ENCODE measurements around the gene ESPN. TPM values are rescaled to one million over a fixed set of nuclear protein-coding genes. Genes with fewer than 3 reads are reported as not detected.

The ESPN gene
- total RNA-seq, 2 experiments from 2014 or later, result not detected

GRCh38 chr1:6464514-6464836 lies 39.9 kb downstream of the ESPN start:
- POLR2A ChIA-PET, result interaction anchor here (0.6 kb wide), 1 partner anchor 84 kb away, joined by 4 read pairs; no protein-coding TSS in a partner anchor
- no peak overlapping the region for H3K4me3 ChIP-seq (ENCODE audit: low read depth, low read length, poor library complexity, severe bottlenecking)

GRCh38 chr1:6464915-6465314 lies 40.3 kb downstream of the ESPN start:
- no TSS peak for BruUV-seq (replicated peaks)
- TF ChIP-seq CTCF (conservative IDR thresholded peaks at IDR 0.05; ENCODE audit: low read length), result no peak
- TF ChIP-seq EZH2phosphoT487 (IDR thresholded peaks at IDR 0.05; ENCODE audit: borderline replicate concordance, low read depth, low read length), result no peak
- Histone ChIP-seq H3K36me3 (ENCODE audit: insufficient read depth, low read length) (no peaks in the 10 kb centered on the region), H3K27ac (ENCODE audit: low read depth, low read length, poor library complexity, severe bottlenecking) (no peak overlapping the region), H3K79me2 (ENCODE audit: insufficient read depth, low read depth, low read length) (no peaks in the 10 kb centered on the region), H4K20me1 (ENCODE audit: insufficient read depth, low read length) (no peaks in the 10 kb centered on the region), H3K9me2 (ENCODE audit: insufficient read depth, low read length) (no peaks in the 10 kb centered on the region), H3K4me2 (ENCODE audit: low read length) (no peak overlapping the region), H3K4me3 (ENCODE audit: low read depth, low read length, poor library complexity, severe bottlenecking) (no peak overlapping the region), H3K9me3 (ENCODE audit: low read length) (no peaks in the 10 kb centered on the region), H3K4me1 (ENCODE audit: insufficient read depth, low read length, poor library complexity, severe bottlenecking) (no peaks in the 10 kb centered on the region), H2AFZ (ENCODE audit: low read length) (no peak overlapping the region)
- POLR2A ChIA-PET, result no interaction called here
- intact Hi-C loops (cut with micrococcal nuclease; ENCODE audit: unreplicated experiment), result no loop called here
- CTCF ChIA-PET (ENCODE audit: unreplicated experiment), result no interaction called here
- no peak for DNase-seq (ENCODE audit: low spot score)

More at GRCh38 chr1:6464514-6464836, 39.9 kb downstream of the ESPN start:
- no TSS peak for BruUV-seq (replicated peaks)
- no peaks in the 10 kb centered on the region for H4K20me1 ChIP-seq (ENCODE audit: insufficient read depth, low read length)
- no peak for DNase-seq (ENCODE audit: low spot score)
- CTCF ChIA-PET (ENCODE audit: unreplicated experiment), result no interaction called here
- no peaks in the 10 kb centered on the region for H3K9me3 ChIP-seq (ENCODE audit: low read length)
- no peak overlapping the region for H3K27ac ChIP-seq (ENCODE audit: low read depth, low read length, poor library complexity, severe bottlenecking)
- no peaks in the 10 kb centered on the region for H3K79me2 ChIP-seq (ENCODE audit: insufficient read depth, low read depth, low read length)
- no peak for TF ChIP-seq CTCF (conservative IDR thresholded peaks at IDR 0.05; ENCODE audit: low read length)
- no peak for TF ChIP-seq EZH2phosphoT487 (IDR thresholded peaks at IDR 0.05; ENCODE audit: borderline replicate concordance, low read depth, low read length)
- no peaks in the 10 kb centered on the region for H3K9me2 ChIP-seq (ENCODE audit: insufficient read depth, low read length)
- H3K36me3 ChIP-seq (ENCODE audit: insufficient read depth, low read length), result no peaks in the 10 kb centered on the region
- H2AFZ ChIP-seq (ENCODE audit: low read length), result no peak overlapping the region
- no peak overlapping the region for H3K4me2 ChIP-seq (ENCODE audit: low read length)
- intact Hi-C loops (cut with micrococcal nuclease; ENCODE audit: unreplicated experiment), result no loop called here
- no peaks in the 10 kb centered on the region for H3K4me1 ChIP-seq (ENCODE audit: insufficient read depth, low read length, poor library complexity, severe bottlenecking)

GRCh38 chr1:6465461-6466005 lies 41.0 kb downstream of the ESPN start:
- ChIA-PET CTCF (ENCODE audit: unreplicated experiment) (no interaction called here), POLR2A (no interaction called here)
- H2AFZ ChIP-seq (ENCODE audit: low read length), result no peak overlapping the region
- H3K4me3 ChIP-seq (ENCODE audit: low read depth, low read length, poor library complexity, severe bottlenecking), result no peak overlapping the region
- BruUV-seq (replicated peaks), result no TSS peak
- H3K4me1 ChIP-seq (ENCODE audit: insufficient read depth, low read length, poor library complexity, severe bottlenecking), result no peaks in the 10 kb centered on the region
- H3K4me2 ChIP-seq (ENCODE audit: low read length), result no peak overlapping the region
- intact Hi-C loops (cut with micrococcal nuclease; ENCODE audit: unreplicated experiment), result no loop called here
- no peaks in the 10 kb centered on the region for H3K36me3 ChIP-seq (ENCODE audit: insufficient read depth, low read length)
- no peaks in the 10 kb centered on the region for H3K9me3 ChIP-seq (ENCODE audit: low read length)
- TF ChIP-seq EZH2phosphoT487 (IDR thresholded peaks at IDR 0.05; ENCODE audit: borderline replicate concordance, low read depth, low read length) (no peak), CTCF (conservative IDR thresholded peaks at IDR 0.05; ENCODE audit: low read length) (no peak)
- no peak for DNase-seq (ENCODE audit: low spot score)
- H4K20me1 ChIP-seq (ENCODE audit: insufficient read depth, low read length), result no peaks in the 10 kb centered on the region
- no peak overlapping the region for H3K27ac ChIP-seq (ENCODE audit: low read depth, low read length, poor library complexity, severe bottlenecking)
- H3K79me2 ChIP-seq (ENCODE audit: insufficient read depth, low read depth, low read length), result no peaks in the 10 kb centered on the region
- H3K9me2 ChIP-seq (ENCODE audit: insufficient read depth, low read length), result no peaks in the 10 kb centered on the region

Measured in OCI-LY7 (cell line).